Measurements from ENCODE around the gene NELL1. TPM values are rescaled to one million over a fixed set of nuclear protein-coding genes. Genes with fewer than 3 reads are reported as not detected.

NELL1 gene
- total and polyA plus RNA-seq, 12 donors = 0.11 to 0.39 (median 0.24) TPM; not detected in 9

DNA sequence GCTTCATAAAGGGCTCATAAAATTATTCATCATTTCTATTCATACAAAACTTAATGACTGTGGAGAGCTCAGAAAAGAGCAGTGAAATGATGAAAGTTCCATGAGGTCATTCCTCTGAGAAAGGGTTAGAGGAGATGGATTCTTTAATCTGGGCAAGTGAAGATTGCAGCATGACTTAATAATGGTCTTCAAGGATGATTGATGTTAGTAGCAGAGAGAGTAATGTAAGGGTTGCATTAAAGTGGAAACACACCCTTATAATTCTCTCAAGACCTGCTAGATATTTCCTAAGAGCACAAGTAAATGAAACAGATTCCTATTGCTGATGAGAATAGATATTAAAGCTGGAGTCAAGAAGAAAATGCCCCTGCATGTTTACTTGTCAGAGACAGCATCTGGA, 811.9 kb downstream of the NELL1 start:
- DNase-seq = no peak
- no peak overlapping the region for H3K27ac ChIP-seq
- H3K4me1 ChIP-seq (replicated peaks in 1 of 2) = no peaks in the 10 kb centered on the region
- no peak overlapping the region for H3K4me3 ChIP-seq
- TF ChIP-seq, protein P1, sequence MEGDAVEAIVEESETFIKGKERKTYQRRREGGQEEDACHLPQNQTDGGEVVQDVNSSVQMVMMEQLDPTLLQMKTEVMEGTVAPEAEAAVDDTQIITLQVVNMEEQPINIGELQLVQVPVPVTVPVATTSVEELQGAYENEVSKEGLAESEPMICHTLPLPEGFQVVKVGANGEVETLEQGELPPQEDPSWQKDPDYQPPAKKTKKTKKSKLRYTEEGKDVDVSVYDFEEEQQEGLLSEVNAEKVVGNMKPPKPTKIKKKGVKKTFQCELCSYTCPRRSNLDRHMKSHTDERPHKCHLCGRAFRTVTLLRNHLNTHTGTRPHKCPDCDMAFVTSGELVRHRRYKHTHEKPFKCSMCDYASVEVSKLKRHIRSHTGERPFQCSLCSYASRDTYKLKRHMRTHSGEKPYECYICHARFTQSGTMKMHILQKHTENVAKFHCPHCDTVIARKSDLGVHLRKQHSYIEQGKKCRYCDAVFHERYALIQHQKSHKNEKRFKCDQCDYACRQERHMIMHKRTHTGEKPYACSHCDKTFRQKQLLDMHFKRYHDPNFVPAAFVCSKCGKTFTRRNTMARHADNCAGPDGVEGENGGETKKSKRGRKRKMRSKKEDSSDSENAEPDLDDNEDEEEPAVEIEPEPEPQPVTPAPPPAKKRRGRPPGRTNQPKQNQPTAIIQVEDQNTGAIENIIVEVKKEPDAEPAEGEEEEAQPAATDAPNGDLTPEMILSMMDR (IDR thresholded peaks at IDR 0.05) = no peak
- no peak for TF ChIP-seq POLR2A (IDR thresholded peaks at IDR 0.05)
- H3K36me3 ChIP-seq (replicated peaks in 1 of 2) = no peaks in the 10 kb centered on the region
- intact Hi-C loops (cut with DNase I) = no loop called here
- no peaks in the 10 kb centered on the region for H3K9me3 ChIP-seq (replicated peaks in 1 of 3)
- H3K27me3 ChIP-seq = no peaks in the 10 kb centered on the region

DNA sequence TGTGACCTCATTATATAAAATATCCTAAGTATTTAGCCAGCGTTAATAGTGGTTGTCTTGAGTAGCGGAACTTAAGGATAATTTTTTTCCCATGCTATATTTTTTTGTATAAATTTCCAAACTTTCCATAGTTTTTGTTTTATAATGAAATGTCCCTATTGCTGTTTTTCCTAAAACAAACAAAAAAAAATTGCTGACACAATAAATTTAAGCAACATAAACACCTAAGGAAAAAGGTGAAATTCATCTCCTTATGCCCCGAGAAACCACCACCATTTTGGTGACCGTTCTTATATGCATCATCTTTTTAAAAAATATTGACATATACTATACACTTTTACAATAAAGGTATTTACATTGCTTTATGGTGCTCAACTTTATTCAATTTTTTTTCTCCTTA, 814.7 kb downstream of the NELL1 start:
- H3K4me3 ChIP-seq = no peak overlapping the region
- H3K36me3 ChIP-seq (replicated peaks in 1 of 2) = no peaks in the 10 kb centered on the region
- no peaks in the 10 kb centered on the region for H3K4me1 ChIP-seq (replicated peaks in 1 of 2)
- no peaks in the 10 kb centered on the region for H3K27me3 ChIP-seq
- no peak for DNase-seq
- intact Hi-C loops (cut with DNase I) = no loop called here
- TF ChIP-seq POLR2A (IDR thresholded peaks at IDR 0.05) = no peak
- TF ChIP-seq, protein P1 (IDR thresholded peaks at IDR 0.05) = no peak
- no peaks in the 10 kb centered on the region for H3K9me3 ChIP-seq (replicated peaks in 1 of 3)
- WGBS, 4 donors = 90 to 96% (median 92%) methylated on average over 4 of the region's 4 CpGs
- H3K27ac ChIP-seq = no peak overlapping the region

GRCh38 chr11:21485006-21485405, 815.6 kb downstream of the NELL1 start:
- intact Hi-C loops (cut with DNase I) = no loop called here
- no peaks in the 10 kb centered on the region for H3K9me3 ChIP-seq (replicated peaks in 1 of 3)
- no peak for DNase-seq
- WGBS, 4 donors = 61 to 71% (median 69%) methylated on average over 1 of the region's 1 CpG
- no peaks in the 10 kb centered on the region for H3K4me1 ChIP-seq (replicated peaks in 1 of 2)
- H3K27ac ChIP-seq = no peak overlapping the region
- no peak overlapping the region for H3K4me3 ChIP-seq
- no peaks in the 10 kb centered on the region for H3K27me3 ChIP-seq
- H3K36me3 ChIP-seq (replicated peaks in 1 of 2) = no peaks in the 10 kb centered on the region
- TF ChIP-seq, protein P1 (IDR thresholded peaks at IDR 0.05) = no peak
- no peak for TF ChIP-seq POLR2A (IDR thresholded peaks at IDR 0.05)

DNA sequence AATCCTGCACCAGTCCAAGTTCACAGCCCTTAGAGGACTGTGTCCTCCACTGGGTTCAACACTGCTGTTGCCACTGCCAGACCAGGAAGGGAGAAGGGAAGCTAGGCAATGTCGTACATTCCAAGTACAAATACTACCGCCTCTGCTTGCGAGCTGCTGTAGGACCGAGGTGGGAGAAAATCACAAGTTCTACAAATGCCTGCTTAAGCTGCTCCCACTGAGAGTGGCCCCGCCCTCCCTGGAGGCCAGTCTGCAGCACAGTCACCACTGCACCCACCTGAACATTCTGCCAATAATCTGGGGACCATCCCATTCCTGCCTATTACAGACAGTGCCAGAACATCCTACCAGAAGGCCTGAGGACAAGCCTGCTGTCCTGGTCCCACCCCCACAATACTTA, 816.0 kb downstream of the NELL1 start:
- TF ChIP-seq, protein P1 (IDR thresholded peaks at IDR 0.05) = no peak
- no peak for TF ChIP-seq POLR2A (IDR thresholded peaks at IDR 0.05)
- intact Hi-C loops (cut with DNase I) = no loop called here
- 69 to 82% (median 69%) methylated on average over 5 of the region's 5 CpGs; no CpG with 5 or more reads in 1 of the 4 donors for WGBS, 4 donors

More for the DNA sequence above, 816.0 kb downstream of the NELL1 start:
- Histone ChIP-seq H3K36me3 (replicated peaks in 1 of 2) (no peaks in the 10 kb centered on the region), H3K4me3 (no peak overlapping the region), H3K4me1 (replicated peaks in 1 of 2) (no peaks in the 10 kb centered on the region), H3K27me3 (no peaks in the 10 kb centered on the region), H3K27ac (no peak overlapping the region), H3K9me3 (replicated peaks in 1 of 3) (no peaks in the 10 kb centered on the region)
- DNase-seq = no peak

Data from adrenal gland (tissue), 12 donors.